Measurements from ENCODE around the gene LMNA.

GRCh38 chr1:156110252-156110651, 4.3 kb upstream of the LMNA start:
- no peak for TF ChIP-seq POLR2A (IDR thresholded peaks at IDR 0.05)
- TF ChIP-seq, protein P1, sequence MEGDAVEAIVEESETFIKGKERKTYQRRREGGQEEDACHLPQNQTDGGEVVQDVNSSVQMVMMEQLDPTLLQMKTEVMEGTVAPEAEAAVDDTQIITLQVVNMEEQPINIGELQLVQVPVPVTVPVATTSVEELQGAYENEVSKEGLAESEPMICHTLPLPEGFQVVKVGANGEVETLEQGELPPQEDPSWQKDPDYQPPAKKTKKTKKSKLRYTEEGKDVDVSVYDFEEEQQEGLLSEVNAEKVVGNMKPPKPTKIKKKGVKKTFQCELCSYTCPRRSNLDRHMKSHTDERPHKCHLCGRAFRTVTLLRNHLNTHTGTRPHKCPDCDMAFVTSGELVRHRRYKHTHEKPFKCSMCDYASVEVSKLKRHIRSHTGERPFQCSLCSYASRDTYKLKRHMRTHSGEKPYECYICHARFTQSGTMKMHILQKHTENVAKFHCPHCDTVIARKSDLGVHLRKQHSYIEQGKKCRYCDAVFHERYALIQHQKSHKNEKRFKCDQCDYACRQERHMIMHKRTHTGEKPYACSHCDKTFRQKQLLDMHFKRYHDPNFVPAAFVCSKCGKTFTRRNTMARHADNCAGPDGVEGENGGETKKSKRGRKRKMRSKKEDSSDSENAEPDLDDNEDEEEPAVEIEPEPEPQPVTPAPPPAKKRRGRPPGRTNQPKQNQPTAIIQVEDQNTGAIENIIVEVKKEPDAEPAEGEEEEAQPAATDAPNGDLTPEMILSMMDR (IDR thresholded peaks at IDR 0.05) = no peak
